K562 (cell line): ENCODE data around the gene MRPL32. TPM values are rescaled to one million over a fixed set of nuclear protein-coding genes. Genes with fewer than 3 reads are reported as not detected.

Experiments
- CEBPG ChIP-seq, 3 experiments: fragments of 200-800 bp in 1 of 3; sonication (Bioruptor generic) in 1 of 3; sonication (generic) in 1 of 3; formaldehyde crosslinking in 1 of 3; IDR thresholded peaks in 2 of 3; conservative IDR thresholded peaks in 1 of 3; 2 replicates each; pipeline versions ENCODE4 v1.6.1 to v1.8.0; 2016 to 2022; ENCODE audit warnings: missing compliant biosample characterization in 2 of 3, missing genetic modification characterization in 2 of 3, mild to moderate bottlenecking in 1 of 3, missing genetic modification reagents in 1 of 3
- DIDO1 ChIP-seq: fragments of 450-650 bp; IDR thresholded peaks from 2 replicates; pipeline ENCODE4 v1.6.1; 2016; ENCODE audit warnings: low read depth, missing biosample characterization, missing genetic modification characterization
- ESRRB ChIP-seq: fragments of 250-450 bp; sonication (Bioruptor Pico); IDR thresholded peaks from 2 replicates; pipeline ENCODE4 v1.5.0; 2020; ENCODE audit warnings: mild to moderate bottlenecking, moderate library complexity, borderline replicate concordance
- FOS ChIP-seq: IDR thresholded peaks from 3 replicates; pipeline ENCODE4 v1.6.1; 2011; ENCODE audit not compliant: insufficient read length; ENCODE audit errors: extremely low read depth
- FOXJ2 ChIP-seq: fragments of 200-800 bp; sonication (Bioruptor generic); IDR thresholded peaks from 2 replicates; pipeline ENCODE4 v1.6.1; 2016; ENCODE audit warnings: missing genetic modification characterization, missing compliant biosample characterization
- GATA2 ChIP-seq: sonication (generic); formaldehyde crosslinking; IDR thresholded peaks from 2 replicates; pipeline ENCODE4 v1.4.0; 2020; ENCODE audit warnings: mild to moderate bottlenecking, missing genetic modification reagents
- HLTF ChIP-seq: fragments of 450-650 bp; IDR thresholded peaks from 2 replicates; pipeline ENCODE4 v1.6.1; 2016
- HOMEZ ChIP-seq: fragments of 250-450 bp; sonication (Bioruptor Pico); IDR thresholded peaks from 2 replicates; pipeline ENCODE4 v1.4.0; 2020; ENCODE audit warnings: mild to moderate bottlenecking, moderate library complexity
- KLF6 ChIP-seq: fragments of 250-450 bp; sonication (Bioruptor Pico); IDR thresholded peaks from 2 replicates; pipeline ENCODE4 v1.4.0; 2020; ENCODE audit warnings: mild to moderate bottlenecking, moderate library complexity, borderline replicate concordance
- L3MBTL2 ChIP-seq: fragments of 450-650 bp; IDR thresholded peaks from 2 replicates; pipeline ENCODE4 v1.6.1; 2016; ENCODE audit warnings: mild to moderate bottlenecking, moderate library complexity
- MCM5 ChIP-seq: fragments of 450-650 bp; IDR thresholded peaks from 2 replicates; pipeline ENCODE4 v1.6.1; 2016; ENCODE audit warnings: low read depth
- MEF2D ChIP-seq: conservative IDR thresholded peaks from 2 replicates; pipeline ENCODE4 v1.6.1; 2016; ENCODE audit warnings: low read depth, missing genetic modification characterization, missing compliant biosample characterization
- NBN ChIP-seq: fragments of 450-650 bp; IDR thresholded peaks from 2 replicates; pipeline ENCODE4 v1.6.1; 2016; ENCODE audit warnings: low read depth, mild to moderate bottlenecking
- NFE2L1 ChIP-seq: fragments of 450-650 bp; IDR thresholded peaks from 2 replicates; pipeline ENCODE4 v1.6.1; 2016; ENCODE audit warnings: missing genetic modification characterization, low read depth, mild to moderate bottlenecking, missing compliant biosample characterization, moderate library complexity, borderline replicate concordance
- RFX5 ChIP-seq: IDR thresholded peaks from 2 replicates; pipeline ENCODE4 v1.6.1; 2011; ENCODE audit warnings: low read depth, mild to moderate bottlenecking, improper control_type of control experiment, low read length
- RNF2 ChIP-seq: sonication (generic); IDR thresholded peaks from 2 replicates; pipeline ENCODE4 v1.6.1; 2016
- SETDB1 ChIP-seq: IDR thresholded peaks from one replicate; pipeline ENCODE4 v1.6.1; 2012; ENCODE audit warnings: low read length, control low read depth, inconsistent platforms
- SNIP1 ChIP-seq: fragments of 450-650 bp; IDR thresholded peaks from 2 replicates; pipeline ENCODE4 v1.7.1; 2017; ENCODE audit warnings: low read depth, mild to moderate bottlenecking
- SRSF3 ChIP-seq: fragments of 200-400 bp; formaldehyde crosslinking; IDR thresholded peaks from 2 replicates; pipeline ENCODE4 v1.6.1; 2016; ENCODE audit warnings: mild to moderate bottlenecking, low read length, moderate library complexity; ENCODE audit not compliant: insufficient read depth
- THAP12 ChIP-seq: fragments of 250-450 bp; sonication (Bioruptor Pico); IDR thresholded peaks from 2 replicates; pipeline ENCODE4 v1.9.0; 2021; ENCODE audit warnings: mild to moderate bottlenecking, inconsistent platforms
- THRAP3 ChIP-seq: fragments of 450-650 bp; IDR thresholded peaks from 2 replicates; pipeline ENCODE4 v1.6.1; 2016; ENCODE audit warnings: mild to moderate bottlenecking, inconsistent platforms, borderline replicate concordance
- TOE1 ChIP-seq, 2 experiments: fragments of 450-650 bp in 1 of 2; sonication (generic) in 1 of 2; formaldehyde crosslinking in 1 of 2; IDR thresholded peaks; 2 replicates each; pipeline versions ENCODE4 v1.7.1 to v1.8.0; 2016 to 2022; ENCODE audit warnings: borderline replicate concordance in 2 of 2, mild to moderate bottlenecking in 2 of 2, antibody characterized with exemption in 1 of 2, inconsistent platforms in 1 of 2, low read depth in 1 of 2, missing genetic modification reagents in 1 of 2, moderate library complexity in 1 of 2
- ZC3H8 ChIP-seq: fragments of 450-650 bp; IDR thresholded peaks from 2 replicates; pipeline ENCODE4 v1.6.1; 2017
- ZNF212 ChIP-seq: fragments of 450-650 bp; formaldehyde crosslinking; IDR thresholded peaks from 2 replicates; pipeline ENCODE4 v1.4.0; 2020; ENCODE audit warnings: mild to moderate bottlenecking
- ZNF766 ChIP-seq: fragments of 200-800 bp; sonication (Bioruptor generic); conservative IDR thresholded peaks from 2 replicates; pipeline ENCODE4 v1.6.1; 2016; ENCODE audit warnings: missing genetic modification characterization, missing compliant biosample characterization
- polyA plus RNA-seq, 8 experiments: library from polyadenylated mRNA; depleted of rRNA in 4 of 8; stranded (reverse) in 5 of 8; unstranded in 3 of 8; fragments of >200 nt; fragmentation: Nextera tagmentation in 2 of 8; fragmentation: Illumina TruSeq in 1 of 8; extraction: Ambion mirVana in 2 of 8; extraction: Trizol in 1 of 8; gene quantifications; 2 replicates each; pipeline versions ENCODE4 v1.2.1 to v1.2.3, GENCODE V29; 2011 to 2014; ENCODE audit warnings: inconsistent platforms in 1 of 8, missing spikeins in 1 of 8
- total RNA-seq, 7 experiments: library from RNA; depleted of rRNA in 6 of 7; stranded (reverse); fragments of >200 nt in 6 of 7; fragmentation: Illumina TruSeq in 2 of 7; extraction: Trizol in 2 of 7; gene quantifications; 2 replicates each; pipeline versions ENCODE4 v1.2.1 to v1.2.3, GENCODE V29; 2011 to 2021; ENCODE audit warnings: low replicate concordance in 1 of 7

Gene MRPL32
- total and polyA plus RNA-seq, 9 of the 15 experiments (the other 6 are each of a cell fraction or from before 2014, with no cell fraction given): 75.5 to 351 (median 138) TPM

- TF ChIP-seq SETDB1: no peak
- TF ChIP-seq THRAP3: no peak
- TF ChIP-seq NFE2L1 (tag): no peak
- TF ChIP-seq ZC3H8: no peak
- TF ChIP-seq RFX5: no peak
- no peak for TF ChIP-seq MEF2D (tag)
- TF ChIP-seq ESRRB (CRISPR knock-in tag): no peak
- no peak for TF ChIP-seq HLTF
- TF ChIP-seq ZNF766 (CRISPR knock-in tag): peak; percentile 61; the same call in 1 of the 2 replicates
- no peak for TF ChIP-seq SNIP1
- TF ChIP-seq FOS: no peak
- TF ChIP-seq L3MBTL2: peak; percentile 90
- TF ChIP-seq FOXJ2 (tag): no peak
- no peak for TF ChIP-seq ZNF212 (CRISPR knock-in tag)
- TF ChIP-seq THAP12 (CRISPR knock-in tag): 0 out of 2 replicates have a peak, but pooled peaks have one; percentile 53
- TF ChIP-seq TOE1 (IDR thresholded peaks at IDR 0.05; ENCODE audit: borderline replicate concordance): peak; percentile 97
- TF ChIP-seq TOE1 (CRISPR knock-in tag; IDR thresholded peaks at IDR 0.05; ENCODE audit: borderline replicate concordance, low read depth): no peak
- no peak for TF ChIP-seq HOMEZ
- no peak for TF ChIP-seq MCM5
- peak; percentile 29 for TF ChIP-seq RNF2
- TF ChIP-seq DIDO1 (tag): peak; percentile 70; the same call in 1 of the 2 replicates
- TF ChIP-seq GATA2 (CRISPR knock-in tag): no peak
- peak; percentile 43; the same call in 1 of the 2 replicates for TF ChIP-seq NBN
- TF ChIP-seq CEBPG (CRISPR knock-in tag; IDR thresholded peaks at IDR 0.05): no peak
- TF ChIP-seq CEBPG (tag; conservative IDR thresholded peaks at IDR 0.05 in 1 of 2, IDR thresholded peaks at IDR 0.05 in 1 of 2): no peak
- TF ChIP-seq KLF6 (CRISPR knock-in tag): no peak
- TF ChIP-seq SRSF3: no peak
Measured at GRCh38 chr7:42911454-42912447, 20.4 kb upstream of the MRPL32 start, which contains the start of gene C7orf25 (continued).
